Right lobe of liver (tissue), 6 donors: Measurements from ENCODE around the gene RCAN2. TPM values are rescaled to one million over a fixed set of nuclear protein-coding genes. Genes with fewer than 3 reads are reported as not detected.

Experiments used
- ATAC-seq, 4 donors: fragments of 200-7000 bp; cut with Tn5 transposase; one replicate each; pipeline ENCODE4 v1.9.1; 2020; ENCODE audit warnings: mild to moderate bottlenecking in 4 of 4, moderate library complexity in 4 of 4
- DNase-seq, 3 donors: peaks; one replicate each; pipeline ENCODE4 v3.0.0-alpha.2; 2020
- H3K27ac ChIP-seq, 3 donors: fragments of 200-600 bp; one replicate each; pipeline ENCODE4 v1.8.0; 2022
- H3K27me3 ChIP-seq, 2 donors: fragments of 200-600 bp; one replicate each; pipeline ENCODE4 v1.8.0; 2022
- H3K36me3 ChIP-seq, 4 donors: fragments of 200-600 bp; sonication (generic) in 1 of 4; one replicate each; pipeline versions ENCODE4 v1.5.1 to v1.8.0; 2017 to 2022; ENCODE audit warnings: control low read depth in 1 of 4
- H3K4me1 ChIP-seq, 4 donors: fragments of 200-600 bp; sonication (generic) in 1 of 4; one replicate each; pipeline versions ENCODE4 v1.5.1 to v1.8.0; 2017 to 2022; ENCODE audit warnings: control low read depth in 1 of 4
- H3K4me3 ChIP-seq, 3 donors: fragments of 200-600 bp; one replicate each; pipeline ENCODE4 v1.8.0; 2022
- H3K9me3 ChIP-seq, 4 donors: fragments of 200-600 bp; sonication (generic) in 1 of 4; one replicate each; pipeline versions ENCODE4 v1.5.1 to v1.8.0; 2017 to 2022; ENCODE audit warnings: control low read depth in 1 of 4
- POLR2A ChIP-seq: fragments of 450-650 bp; IDR thresholded peaks from one replicate; pipeline ENCODE4 v1.6.1; 2017; ENCODE audit warnings: antibody characterized with exemption, mild to moderate bottlenecking
- WGBS: methylation state at CpG from one replicate; pipeline ENCODE4 v1.1.6; 2018; ENCODE audit warnings: low coverage, low lambda C conversion rate; ENCODE audit not compliant: insufficient coverage; ENCODE audit errors: missing lambda C conversion rate; 5-methylcytosine and 5-hydroxymethylcytosine counted together
- intact Hi-C, 2 donors: fragments of 100-400 bp; cut with DNase I; formaldehyde crosslinking; loops; one replicate each; pipeline versions ENCODE4 v1.11.2 to v1.14.1; 2022
- total RNA-seq, 6 experiments: library from RNA; depleted of rRNA in 2 of 6; stranded (reverse); fragments of >200 nt in 2 of 6; fragmentation: NEBNext Ultra II Directional in 3 of 6; extraction: Animal tissue kit (Norgen Biotek cat#: 25700) in 3 of 6; gene quantifications; one replicate each; pipeline versions ENCODE4 v1.1.0 to v1.2.4, GENCODE V29; 2016 to 2023
- TF ChIP-seq, protein P1 (sequence below), 4 donors: fragments of 200-600 bp in 3 of 4; fragments of 450-650 bp in 1 of 4; IDR thresholded peaks; one replicate each; pipeline versions ENCODE4 v1.5.1 to v1.8.0; 2016 to 2022; ENCODE audit warnings: antibody characterized with exemption in 4 of 4, mild to moderate bottlenecking in 2 of 4
- donor health status: DM: no; HTN: yes; CAD: no.
- donor health status: DM: no; HTN: no; CAD: no.
- donor health status: DM: no; HTN: no; CAD: no.
- donor health status: DM: no; HTN: yes; CAD: no.
- donor health status: DM: no; HTN: yes; CAD: no.

The RCAN2 gene
- total RNA-seq, 6 experiments from 2014 or later: 0.77 to 4.5 (median 1.9) TPM

DNA sequence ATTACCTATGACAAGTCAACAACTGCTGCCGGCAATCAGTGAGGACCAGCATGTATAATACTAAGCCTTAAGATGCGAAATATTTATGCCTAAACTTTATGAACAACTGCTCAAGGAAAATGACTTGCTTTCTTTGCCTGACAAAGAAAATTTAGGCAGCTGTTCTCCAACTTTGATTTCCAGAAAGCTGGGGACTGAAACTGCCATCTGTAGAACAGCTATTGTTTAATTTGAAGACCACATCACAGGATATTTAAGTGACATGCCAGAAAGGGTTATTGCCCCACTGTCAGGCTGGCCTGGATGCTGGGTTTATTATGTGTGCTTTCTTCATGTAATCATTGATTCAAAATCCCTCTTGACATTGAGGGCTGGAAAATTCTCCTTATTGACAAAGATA, 166.5 kb downstream of the RCAN2 start:
- no peaks in the 10 kb centered on the region for H3K4me1 ChIP-seq
- TF ChIP-seq, protein P1, sequence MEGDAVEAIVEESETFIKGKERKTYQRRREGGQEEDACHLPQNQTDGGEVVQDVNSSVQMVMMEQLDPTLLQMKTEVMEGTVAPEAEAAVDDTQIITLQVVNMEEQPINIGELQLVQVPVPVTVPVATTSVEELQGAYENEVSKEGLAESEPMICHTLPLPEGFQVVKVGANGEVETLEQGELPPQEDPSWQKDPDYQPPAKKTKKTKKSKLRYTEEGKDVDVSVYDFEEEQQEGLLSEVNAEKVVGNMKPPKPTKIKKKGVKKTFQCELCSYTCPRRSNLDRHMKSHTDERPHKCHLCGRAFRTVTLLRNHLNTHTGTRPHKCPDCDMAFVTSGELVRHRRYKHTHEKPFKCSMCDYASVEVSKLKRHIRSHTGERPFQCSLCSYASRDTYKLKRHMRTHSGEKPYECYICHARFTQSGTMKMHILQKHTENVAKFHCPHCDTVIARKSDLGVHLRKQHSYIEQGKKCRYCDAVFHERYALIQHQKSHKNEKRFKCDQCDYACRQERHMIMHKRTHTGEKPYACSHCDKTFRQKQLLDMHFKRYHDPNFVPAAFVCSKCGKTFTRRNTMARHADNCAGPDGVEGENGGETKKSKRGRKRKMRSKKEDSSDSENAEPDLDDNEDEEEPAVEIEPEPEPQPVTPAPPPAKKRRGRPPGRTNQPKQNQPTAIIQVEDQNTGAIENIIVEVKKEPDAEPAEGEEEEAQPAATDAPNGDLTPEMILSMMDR (IDR thresholded peaks at IDR 0.05): no peak
- TF ChIP-seq POLR2A: no peak
- no peak overlapping the region for H3K4me3 ChIP-seq
- no peaks in the 10 kb centered on the region for H3K36me3 ChIP-seq
- ATAC-seq (no peak), DNase-seq (no peak)
- intact Hi-C loops: no loop called here
- H3K27ac ChIP-seq: no peak overlapping the region
- H3K9me3 ChIP-seq: no peaks in the 10 kb centered on the region
- H3K27me3 ChIP-seq: no peaks in the 10 kb centered on the region
- 84% methylated on average over 2 of the region's 2 CpGs for WGBS

DNA sequence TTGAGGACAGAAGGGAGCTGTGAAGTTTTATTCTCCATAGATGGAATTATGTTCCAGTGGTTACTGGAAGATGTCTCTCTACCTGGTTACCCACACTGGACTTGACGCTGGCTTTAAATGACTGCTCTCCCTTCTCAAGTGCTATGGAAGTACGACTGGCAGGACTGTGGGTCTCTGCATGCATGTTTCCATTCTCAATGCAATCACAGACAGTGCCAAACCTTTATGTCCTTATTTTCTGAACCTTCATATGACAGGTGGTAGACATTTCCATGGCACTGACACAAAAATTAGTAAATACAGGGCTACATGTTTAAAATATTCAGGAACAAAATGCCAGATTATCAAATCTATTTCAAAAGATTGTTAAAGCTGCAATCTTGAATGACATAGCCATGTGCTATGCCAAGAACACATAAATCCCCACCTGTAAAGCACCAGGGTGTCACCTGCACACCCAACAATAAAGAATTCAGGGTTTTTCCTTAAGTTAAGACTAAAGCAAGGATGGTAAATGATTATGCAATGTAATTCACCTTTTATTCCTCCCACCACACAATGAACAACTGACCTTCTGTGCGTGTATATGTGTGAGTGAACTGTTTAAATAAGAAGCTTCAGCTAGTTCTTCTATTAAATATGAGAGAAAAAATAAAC, 167.2 kb downstream of the RCAN2 start:
- H3K4me3 ChIP-seq: no peak overlapping the region
- intact Hi-C loops: no loop called here
- DNase-seq: no peak
- H3K27ac ChIP-seq: no peak overlapping the region
- no peaks in the 10 kb centered on the region for H3K9me3 ChIP-seq
- H3K4me1 ChIP-seq: no peaks in the 10 kb centered on the region
- no peaks in the 10 kb centered on the region for H3K27me3 ChIP-seq
- H3K36me3 ChIP-seq: no peaks in the 10 kb centered on the region
- WGBS: 79% methylated on average over 3 of the region's 3 CpGs
- no peak for TF ChIP-seq POLR2A
- TF ChIP-seq, protein P1 (IDR thresholded peaks at IDR 0.05): no peak
- no peak for ATAC-seq

- DNase-seq: no peak
- Histone ChIP-seq H3K27ac (no peak overlapping the region), H3K36me3 (no peaks in the 10 kb centered on the region), H3K9me3 (no peaks in the 10 kb centered on the region), H3K27me3 (no peaks in the 10 kb centered on the region), H3K4me1 (no peaks in the 10 kb centered on the region), H3K4me3 (no peak overlapping the region)
- intact Hi-C loops: no loop called here
- no peak for ATAC-seq
- WGBS: 69% methylated on average over 4 of the region's 4 CpGs
- TF ChIP-seq, protein P1 (IDR thresholded peaks at IDR 0.05): no peak
- no peak for TF ChIP-seq POLR2A
These were observed 167.8 kb downstream of the RCAN2 start for GRCh38 chr6:46323312-46323965.

GRCh38 chr6:46320505-46320904, 170.7 kb downstream of the RCAN2 start:
- Histone ChIP-seq H3K36me3 (no peaks in the 10 kb centered on the region), H3K4me1 (no peaks in the 10 kb centered on the region), H3K4me3 (no peak overlapping the region), H3K27me3 (no peaks in the 10 kb centered on the region), H3K27ac (no peak overlapping the region), H3K9me3 (no peaks in the 10 kb centered on the region)
- DNase-seq (no peak), ATAC-seq (no peak)
- WGBS: 93% methylated on average over 2 of the region's 2 CpGs
- intact Hi-C loops: no loop called here
- TF ChIP-seq, protein P1 (IDR thresholded peaks at IDR 0.05): no peak
